GM23338 (cell line): ENCODE measurements around the gene RBCK1. TPM values are rescaled to one million over a fixed set of nuclear protein-coding genes. Genes with fewer than 3 reads are reported as not detected.

Source experiments
- ATAC-seq: fragments of 200-7000 bp; cut with Tn5 transposase; 3 replicates; pipeline ENCODE4 v1.9.1; 2020
- DNase-seq: peaks from one replicate; pipeline ENCODE4 v3.0.0-alpha.2; 2015; ENCODE audit warnings: low spot score
- H2AFZ ChIP-seq: fragments of 200-600 bp; sonication (generic); 2 replicates; pipeline ENCODE4 v1.8.0; 2016; ENCODE audit warnings: antibody characterized with exemption, mild to moderate bottlenecking, moderate library complexity
- H3F3A ChIP-seq: fragments of 200-600 bp; sonication (generic); replicated peaks from 2 replicates; pipeline ENCODE4 v1.8.0; 2017; ENCODE audit warnings: antibody characterized with exemption, mixed run types, low read depth
- H3K27ac ChIP-seq: fragments of 200-600 bp; sonication (generic); 2 replicates; pipeline ENCODE4 v1.6.1; 2016; ENCODE audit warnings: low read depth
- H3K27me3 ChIP-seq: fragments of 200-600 bp; sonication (generic); 2 replicates; pipeline ENCODE4 v1.8.0; 2016; ENCODE audit warnings: mild to moderate bottlenecking, mixed run types, moderate library complexity; ENCODE audit not compliant: insufficient read depth
- H3K36me3 ChIP-seq: fragments of 200-600 bp; sonication (generic); 2 replicates; pipeline ENCODE4 v1.8.0; 2016; ENCODE audit warnings: mild to moderate bottlenecking; ENCODE audit not compliant: insufficient read depth
- H3K4me1 ChIP-seq: fragments of 200-600 bp; sonication (generic); 2 replicates; pipeline ENCODE4 v1.8.0; 2016; ENCODE audit warnings: mild to moderate bottlenecking, moderate library complexity; ENCODE audit not compliant: insufficient read depth
- H3K4me2 ChIP-seq: fragments of 200-600 bp; sonication (generic); 2 replicates; pipeline ENCODE4 v1.7.1; 2017; ENCODE audit warnings: mixed run types
- H3K4me3 ChIP-seq: fragments of 200-600 bp; sonication (generic); 2 replicates; pipeline ENCODE4 v1.6.1; 2016; ENCODE audit warnings: mixed run types
- H3K79me2 ChIP-seq: fragments of 200-600 bp; sonication (generic); replicated peaks from 2 replicates; pipeline ENCODE4 v1.8.0; 2017; ENCODE audit warnings: mild to moderate bottlenecking; ENCODE audit not compliant: insufficient read depth
- H3K9me2 ChIP-seq: fragments of 200-600 bp; sonication (generic); 2 replicates; pipeline ENCODE4 v1.8.0; 2017; ENCODE audit not compliant: insufficient read depth
- H4K20me1 ChIP-seq: fragments of 200-600 bp; sonication (generic); replicated peaks from 2 replicates; pipeline ENCODE4 v1.8.0; 2017; ENCODE audit warnings: mild to moderate bottlenecking; ENCODE audit not compliant: insufficient read depth
- H3K27ac Mint-ChIP-seq: 2 replicates; pipeline ENCODE4 v1.8.0; 2020; ENCODE audit warnings: inconsistent platforms, mild to moderate bottlenecking, moderate library complexity, mixed read lengths
- H3K27me3 Mint-ChIP-seq: 3 replicates; pipeline ENCODE4 v1.8.0; 2022; ENCODE audit warnings: low read depth, mild to moderate bottlenecking, moderate library complexity, mixed read lengths, inconsistent platforms; ENCODE audit not compliant: insufficient read depth, poor library complexity
- H3K36me3 Mint-ChIP-seq: 3 replicates; pipeline ENCODE4 v1.8.0; 2021; ENCODE audit warnings: low read depth, mild to moderate bottlenecking, inconsistent platforms, moderate library complexity, mixed read lengths
- H3K4me1 Mint-ChIP-seq: 3 replicates; pipeline ENCODE4 v1.8.0; 2020; ENCODE audit warnings: mild to moderate bottlenecking, inconsistent platforms, mixed read lengths
- H3K4me3 Mint-ChIP-seq: 3 replicates; pipeline ENCODE4 v1.8.0; 2021; ENCODE audit warnings: moderate library complexity, mild to moderate bottlenecking, inconsistent platforms, mixed read lengths
- H3K9me3 Mint-ChIP-seq: 3 replicates; pipeline ENCODE4 v1.8.0; 2020; ENCODE audit warnings: moderate library complexity, mild to moderate bottlenecking, inconsistent platforms, mixed read lengths
- EZH2phosphoT487 ChIP-seq: fragments of 200-600 bp; sonication (generic); IDR thresholded peaks from one replicate; pipeline ENCODE4 v1.8.1; 2018; ENCODE audit warnings: antibody characterized with exemption; ENCODE audit not compliant: unreplicated experiment
- NANOG ChIP-seq: IDR thresholded peaks from 2 replicates; pipeline ENCODE4 v1.6.1; 2016; ENCODE audit warnings: antibody characterized with exemption, borderline replicate concordance
- POLR2AphosphoS5 ChIP-seq: IDR thresholded peaks from 2 replicates; pipeline ENCODE4 v1.6.1; 2016; ENCODE audit warnings: antibody characterized with exemption, low read depth
- STAT1 ChIP-seq: IDR thresholded peaks from one replicate; pipeline ENCODE4 v1.6.1; 2016; ENCODE audit warnings: antibody characterized with exemption; ENCODE audit not compliant: unreplicated experiment
- ZNF114 ChIP-seq: fragments of 250-450 bp; sonication (Bioruptor Pico); IDR thresholded peaks from 2 replicates; pipeline ENCODE4 v1.5.0; 2020; ENCODE audit warnings: mild to moderate bottlenecking, moderate library complexity
- polyA plus RNA-seq: library from polyadenylated mRNA; unstranded; fragments of >200 nt; fragmentation: Nextera tagmentation; extraction: Ambion mirVana; gene quantifications from 2 replicates; pipeline ENCODE4 v1.2.1, GENCODE V29; 2016
- total RNA-seq: library from RNA; depleted of rRNA; stranded (reverse); fragments of >200 nt; shearing (Covaris generic); gene quantifications from 2 replicates; pipeline ENCODE4 v1.2.3, GENCODE V29; 2014
- TF ChIP-seq, protein P1 (sequence below): IDR thresholded peaks from 2 replicates; pipeline ENCODE4 v1.6.1; 2016; ENCODE audit warnings: antibody characterized with exemption
- TF ChIP-seq, protein P2 (sequence below): IDR thresholded peaks from one replicate; pipeline ENCODE4 v1.6.1; 2018; ENCODE audit warnings: antibody characterized with exemption; ENCODE audit not compliant: unreplicated experiment
- TF ChIP-seq, protein P3 (sequence below), 2 experiments: fragments of 200-600 bp in 1 of 2; sonication (generic) in 1 of 2; conservative IDR thresholded peaks; 2 replicates each; pipeline versions ENCODE4 v1.5.1 to v1.6.1; 2016 to 2017; ENCODE audit warnings: antibody characterized with exemption in 2 of 2, low read depth in 2 of 2, mild to moderate bottlenecking in 2 of 2, moderate library complexity in 1 of 2
- TF ChIP-seq, protein P4 (sequence below): fragments of 250-450 bp; sonication (Bioruptor Pico); IDR thresholded peaks from 2 replicates; pipeline ENCODE4 v1.5.0; 2020; ENCODE audit warnings: mild to moderate bottlenecking, moderate library complexity

RBCK1 gene
- total and polyA plus RNA-seq, 2 experiments from 2014 or later: 52.6 to 56.8 TPM

DNA sequence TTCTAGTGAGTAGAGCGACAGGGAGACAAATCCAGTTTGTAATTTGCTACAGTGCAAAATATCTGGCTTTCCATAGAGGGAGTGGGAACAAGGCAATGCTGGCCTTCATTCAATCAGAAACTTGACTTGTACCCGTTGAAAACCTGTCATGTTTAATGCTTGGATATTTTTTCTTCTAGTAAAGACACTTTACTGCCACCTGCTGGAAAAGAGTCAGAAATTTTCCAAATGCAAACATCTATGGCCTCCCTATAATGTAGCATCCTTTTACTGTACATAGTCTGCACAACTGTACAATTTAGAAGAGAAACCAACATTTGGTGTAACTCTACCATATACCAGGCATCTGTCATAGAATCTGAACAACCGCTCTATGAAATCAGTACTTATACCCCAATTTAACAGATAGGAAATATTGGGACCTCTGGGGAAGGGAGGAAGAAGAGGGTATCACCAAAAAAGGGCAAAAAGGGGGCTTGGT is 70.9 kb downstream of the RBCK1 start:
- H3K4me3 Mint-ChIP-seq: no peak overlapping the region
- TF ChIP-seq ZNF114 (CRISPR knock-in tag) (no peak), EZH2phosphoT487 (no peak), NANOG (no peak), STAT1 (no peak)
- TF ChIP-seq, protein P1, sequence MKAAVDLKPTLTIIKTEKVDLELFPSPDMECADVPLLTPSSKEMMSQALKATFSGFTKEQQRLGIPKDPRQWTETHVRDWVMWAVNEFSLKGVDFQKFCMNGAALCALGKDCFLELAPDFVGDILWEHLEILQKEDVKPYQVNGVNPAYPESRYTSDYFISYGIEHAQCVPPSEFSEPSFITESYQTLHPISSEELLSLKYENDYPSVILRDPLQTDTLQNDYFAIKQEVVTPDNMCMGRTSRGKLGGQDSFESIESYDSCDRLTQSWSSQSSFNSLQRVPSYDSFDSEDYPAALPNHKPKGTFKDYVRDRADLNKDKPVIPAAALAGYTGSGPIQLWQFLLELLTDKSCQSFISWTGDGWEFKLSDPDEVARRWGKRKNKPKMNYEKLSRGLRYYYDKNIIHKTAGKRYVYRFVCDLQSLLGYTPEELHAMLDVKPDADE: no peak
- TF ChIP-seq, protein P2, sequence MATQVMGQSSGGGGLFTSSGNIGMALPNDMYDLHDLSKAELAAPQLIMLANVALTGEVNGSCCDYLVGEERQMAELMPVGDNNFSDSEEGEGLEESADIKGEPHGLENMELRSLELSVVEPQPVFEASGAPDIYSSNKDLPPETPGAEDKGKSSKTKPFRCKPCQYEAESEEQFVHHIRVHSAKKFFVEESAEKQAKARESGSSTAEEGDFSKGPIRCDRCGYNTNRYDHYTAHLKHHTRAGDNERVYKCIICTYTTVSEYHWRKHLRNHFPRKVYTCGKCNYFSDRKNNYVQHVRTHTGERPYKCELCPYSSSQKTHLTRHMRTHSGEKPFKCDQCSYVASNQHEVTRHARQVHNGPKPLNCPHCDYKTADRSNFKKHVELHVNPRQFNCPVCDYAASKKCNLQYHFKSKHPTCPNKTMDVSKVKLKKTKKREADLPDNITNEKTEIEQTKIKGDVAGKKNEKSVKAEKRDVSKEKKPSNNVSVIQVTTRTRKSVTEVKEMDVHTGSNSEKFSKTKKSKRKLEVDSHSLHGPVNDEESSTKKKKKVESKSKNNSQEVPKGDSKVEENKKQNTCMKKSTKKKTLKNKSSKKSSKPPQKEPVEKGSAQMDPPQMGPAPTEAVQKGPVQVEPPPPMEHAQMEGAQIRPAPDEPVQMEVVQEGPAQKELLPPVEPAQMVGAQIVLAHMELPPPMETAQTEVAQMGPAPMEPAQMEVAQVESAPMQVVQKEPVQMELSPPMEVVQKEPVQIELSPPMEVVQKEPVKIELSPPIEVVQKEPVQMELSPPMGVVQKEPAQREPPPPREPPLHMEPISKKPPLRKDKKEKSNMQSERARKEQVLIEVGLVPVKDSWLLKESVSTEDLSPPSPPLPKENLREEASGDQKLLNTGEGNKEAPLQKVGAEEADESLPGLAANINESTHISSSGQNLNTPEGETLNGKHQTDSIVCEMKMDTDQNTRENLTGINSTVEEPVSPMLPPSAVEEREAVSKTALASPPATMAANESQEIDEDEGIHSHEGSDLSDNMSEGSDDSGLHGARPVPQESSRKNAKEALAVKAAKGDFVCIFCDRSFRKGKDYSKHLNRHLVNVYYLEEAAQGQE: no peak
- TF ChIP-seq, protein P3, sequence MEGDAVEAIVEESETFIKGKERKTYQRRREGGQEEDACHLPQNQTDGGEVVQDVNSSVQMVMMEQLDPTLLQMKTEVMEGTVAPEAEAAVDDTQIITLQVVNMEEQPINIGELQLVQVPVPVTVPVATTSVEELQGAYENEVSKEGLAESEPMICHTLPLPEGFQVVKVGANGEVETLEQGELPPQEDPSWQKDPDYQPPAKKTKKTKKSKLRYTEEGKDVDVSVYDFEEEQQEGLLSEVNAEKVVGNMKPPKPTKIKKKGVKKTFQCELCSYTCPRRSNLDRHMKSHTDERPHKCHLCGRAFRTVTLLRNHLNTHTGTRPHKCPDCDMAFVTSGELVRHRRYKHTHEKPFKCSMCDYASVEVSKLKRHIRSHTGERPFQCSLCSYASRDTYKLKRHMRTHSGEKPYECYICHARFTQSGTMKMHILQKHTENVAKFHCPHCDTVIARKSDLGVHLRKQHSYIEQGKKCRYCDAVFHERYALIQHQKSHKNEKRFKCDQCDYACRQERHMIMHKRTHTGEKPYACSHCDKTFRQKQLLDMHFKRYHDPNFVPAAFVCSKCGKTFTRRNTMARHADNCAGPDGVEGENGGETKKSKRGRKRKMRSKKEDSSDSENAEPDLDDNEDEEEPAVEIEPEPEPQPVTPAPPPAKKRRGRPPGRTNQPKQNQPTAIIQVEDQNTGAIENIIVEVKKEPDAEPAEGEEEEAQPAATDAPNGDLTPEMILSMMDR (conservative IDR thresholded peaks at IDR 0.05; ENCODE audit: low read depth in 2 of 2): peak; percentile 50 to 79
- ATAC-seq (peak; percentile 36; the same call in 2 of the 3 replicates), DNase-seq (peak; percentile 83)
- H3K4me1 ChIP-seq: no peaks in the 10 kb centered on the region
- H2AFZ ChIP-seq: no peak overlapping the region
- peaks cover 13% of the 10 kb centered on the region; the same call in 1 of the 2 replicates for H3F3A ChIP-seq
- no peaks in the 10 kb centered on the region for H3K27me3 ChIP-seq
- H3K79me2 ChIP-seq: no peaks in the 10 kb centered on the region
- H3K4me3 ChIP-seq: no peak overlapping the region
- H3K36me3 ChIP-seq: peaks cover 36% of the 10 kb centered on the region
- H3K9me3 Mint-ChIP-seq: 0 out of 3 replicates have a peak, but pooled peaks cover 3% of the 10 kb centered on the region
- no peak overlapping the region for H3K4me2 ChIP-seq
- H4K20me1 ChIP-seq: peaks cover 39% of the 10 kb centered on the region
- H3K4me1 Mint-ChIP-seq: no peaks in the 10 kb centered on the region
- no peak overlapping the region for H3K27ac ChIP-seq
- H3K27ac Mint-ChIP-seq: no peak overlapping the region
- H3K36me3 Mint-ChIP-seq: peaks cover 62% of the 10 kb centered on the region
- peaks cover 13% of the 10 kb centered on the region for H3K27me3 Mint-ChIP-seq
- H3K9me2 ChIP-seq: no peaks in the 10 kb centered on the region

DNA sequence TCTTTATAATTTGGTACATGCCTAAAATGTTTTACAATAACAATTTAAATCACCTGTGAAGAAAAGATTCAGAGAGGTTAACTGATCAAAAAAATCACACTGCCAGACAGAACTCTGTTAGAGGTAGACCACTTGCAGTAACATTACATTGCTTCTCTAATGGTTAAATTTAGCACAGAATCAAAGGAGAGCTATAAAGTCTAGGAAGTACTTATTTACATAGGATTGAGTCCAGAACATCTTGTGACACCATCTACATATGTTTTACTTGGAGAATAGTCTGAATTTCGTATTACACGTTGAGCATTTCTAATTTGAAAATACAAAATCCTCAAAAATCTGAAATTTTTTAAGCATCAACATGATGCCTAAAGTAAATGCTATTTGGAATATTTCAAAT is 71.4 kb downstream of the RBCK1 start:
- H3K4me1 Mint-ChIP-seq: no peaks in the 10 kb centered on the region
- no peak overlapping the region for H3K4me3 Mint-ChIP-seq
- TF ChIP-seq POLR2AphosphoS5 (no peak), EZH2phosphoT487 (no peak)
- TF ChIP-seq, protein P4, sequence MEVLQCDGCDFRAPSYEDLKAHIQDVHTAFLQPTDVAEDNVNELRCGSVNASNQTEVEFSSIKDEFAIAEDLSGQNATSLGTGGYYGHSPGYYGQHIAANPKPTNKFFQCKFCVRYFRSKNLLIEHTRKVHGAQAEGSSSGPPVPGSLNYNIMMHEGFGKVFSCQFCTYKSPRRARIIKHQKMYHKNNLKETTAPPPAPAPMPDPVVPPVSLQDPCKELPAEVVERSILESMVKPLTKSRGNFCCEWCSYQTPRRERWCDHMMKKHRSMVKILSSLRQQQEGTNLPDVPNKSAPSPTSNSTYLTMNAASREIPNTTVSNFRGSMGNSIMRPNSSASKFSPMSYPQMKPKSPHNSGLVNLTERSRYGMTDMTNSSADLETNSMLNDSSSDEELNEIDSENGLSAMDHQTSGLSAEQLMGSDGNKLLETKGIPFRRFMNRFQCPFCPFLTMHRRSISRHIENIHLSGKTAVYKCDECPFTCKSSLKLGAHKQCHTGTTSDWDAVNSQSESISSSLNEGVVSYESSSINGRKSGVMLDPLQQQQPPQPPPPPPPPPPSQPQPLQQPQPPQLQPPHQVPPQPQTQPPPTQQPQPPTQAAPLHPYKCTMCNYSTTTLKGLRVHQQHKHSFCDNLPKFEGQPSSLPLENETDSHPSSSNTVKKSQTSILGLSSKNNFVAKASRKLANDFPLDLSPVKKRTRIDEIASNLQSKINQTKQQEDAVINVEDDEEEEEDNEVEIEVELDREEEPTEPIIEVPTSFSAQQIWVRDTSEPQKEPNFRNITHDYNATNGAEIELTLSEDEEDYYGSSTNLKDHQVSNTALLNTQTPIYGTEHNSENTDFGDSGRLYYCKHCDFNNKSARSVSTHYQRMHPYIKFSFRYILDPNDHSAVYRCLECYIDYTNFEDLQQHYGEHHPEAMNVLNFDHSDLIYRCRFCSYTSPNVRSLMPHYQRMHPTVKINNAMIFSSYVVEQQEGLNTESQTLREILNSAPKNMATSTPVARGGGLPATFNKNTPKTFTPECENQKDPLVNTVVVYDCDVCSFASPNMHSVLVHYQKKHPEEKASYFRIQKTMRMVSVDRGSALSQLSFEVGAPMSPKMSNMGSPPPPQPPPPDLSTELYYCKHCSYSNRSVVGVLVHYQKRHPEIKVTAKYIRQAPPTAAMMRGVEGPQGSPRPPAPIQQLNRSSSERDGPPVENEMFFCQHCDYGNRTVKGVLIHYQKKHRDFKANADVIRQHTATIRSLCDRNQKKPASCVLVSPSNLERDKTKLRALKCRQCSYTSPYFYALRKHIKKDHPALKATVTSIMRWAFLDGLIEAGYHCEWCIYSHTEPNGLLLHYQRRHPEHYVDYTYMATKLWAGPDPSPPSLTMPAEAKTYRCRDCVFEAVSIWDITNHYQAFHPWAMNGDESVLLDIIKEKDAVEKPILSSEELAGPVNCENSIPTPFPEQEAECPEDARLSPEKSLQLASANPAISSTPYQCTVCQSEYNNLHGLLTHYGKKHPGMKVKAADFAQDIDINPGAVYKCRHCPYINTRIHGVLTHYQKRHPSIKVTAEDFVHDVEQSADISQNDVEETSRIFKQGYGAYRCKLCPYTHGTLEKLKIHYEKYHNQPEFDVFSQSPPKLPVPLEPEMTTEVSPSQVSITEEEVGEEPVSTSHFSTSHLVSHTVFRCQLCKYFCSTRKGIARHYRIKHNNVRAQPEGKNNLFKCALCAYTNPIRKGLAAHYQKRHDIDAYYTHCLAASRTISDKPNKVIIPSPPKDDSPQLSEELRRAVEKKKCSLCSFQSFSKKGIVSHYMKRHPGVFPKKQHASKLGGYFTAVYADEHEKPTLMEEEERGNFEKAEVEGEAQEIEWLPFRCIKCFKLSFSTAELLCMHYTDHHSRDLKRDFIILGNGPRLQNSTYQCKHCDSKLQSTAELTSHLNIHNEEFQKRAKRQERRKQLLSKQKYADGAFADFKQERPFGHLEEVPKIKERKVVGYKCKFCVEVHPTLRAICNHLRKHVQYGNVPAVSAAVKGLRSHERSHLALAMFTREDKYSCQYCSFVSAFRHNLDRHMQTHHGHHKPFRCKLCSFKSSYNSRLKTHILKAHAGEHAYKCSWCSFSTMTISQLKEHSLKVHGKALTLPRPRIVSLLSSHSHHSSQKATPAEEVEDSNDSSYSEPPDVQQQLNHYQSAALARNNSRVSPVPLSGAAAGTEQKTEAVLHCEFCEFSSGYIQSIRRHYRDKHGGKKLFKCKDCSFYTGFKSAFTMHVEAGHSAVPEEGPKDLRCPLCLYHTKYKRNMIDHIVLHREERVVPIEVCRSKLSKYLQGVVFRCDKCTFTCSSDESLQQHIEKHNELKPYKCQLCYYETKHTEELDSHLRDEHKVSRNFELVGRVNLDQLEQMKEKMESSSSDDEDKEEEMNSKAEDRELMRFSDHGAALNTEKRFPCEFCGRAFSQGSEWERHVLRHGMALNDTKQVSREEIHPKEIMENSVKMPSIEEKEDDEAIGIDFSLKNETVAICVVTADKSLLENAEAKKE (CRISPR knock-in tag): no peak

More for the DNA sequence above, 71.4 kb downstream of the RBCK1 start:
- Histone ChIP-seq H3K4me1 (no peaks in the 10 kb centered on the region), H3F3A (peaks cover 18% of the 10 kb centered on the region), H3K36me3 (peaks cover 41% of the 10 kb centered on the region), H3K4me3 (no peak overlapping the region), H3K9me2 (no peaks in the 10 kb centered on the region), H3K27ac (no peak overlapping the region), H4K20me1 (peaks cover 43% of the 10 kb centered on the region), H2AFZ (no peak overlapping the region), H3K4me2 (no peak overlapping the region), H3K27me3 (no peaks in the 10 kb centered on the region), H3K79me2 (no peaks in the 10 kb centered on the region)
- Mint-ChIP-seq H3K27me3 (peaks cover 13% of the 10 kb centered on the region), H3K36me3 (peaks cover 63% of the 10 kb centered on the region), H3K27ac (no peak overlapping the region), H3K9me3 (0 out of 3 replicates have a peak, but pooled peaks cover 3% of the 10 kb centered on the region)
- no peak for DNase-seq
- ATAC-seq: no peak
